SIG-M5 treated with dmso at 0.1 percent for 504 hours (cell line): ENCODE data around the gene BPNT1.

Experiments
- DNase-seq: peaks from one replicate; lab custom pipeline; 2025; ENCODE audit not compliant: unreplicated experiment; lab: John Stamatoyannopoulos, UW

The BPNT1 gene

GRCh38 chr1:220084460-220084859 is 5.1 kb downstream of the BPNT1 start:
- DNase-seq: no peak

DNA sequence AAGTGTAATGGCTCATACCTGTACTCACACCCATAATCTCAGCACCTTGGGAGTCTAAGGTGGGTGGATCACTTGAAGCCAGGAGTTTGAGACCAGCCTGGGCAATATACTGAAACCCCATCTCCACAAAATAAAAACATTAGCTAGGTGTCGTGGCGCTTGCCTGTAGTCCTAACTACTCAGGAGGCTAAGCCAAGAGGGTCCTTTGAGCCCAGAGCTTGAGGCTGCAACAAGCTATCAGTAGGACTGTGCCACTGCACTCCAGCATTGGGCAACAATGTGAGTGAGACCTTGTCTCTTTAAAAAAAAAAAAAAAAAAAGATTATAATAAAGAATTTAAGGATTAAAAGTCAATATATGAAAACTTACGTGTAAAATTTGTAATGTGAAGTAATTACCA is 11.7 kb downstream of the BPNT1 start:
- DNase-seq: no peak

DNA sequence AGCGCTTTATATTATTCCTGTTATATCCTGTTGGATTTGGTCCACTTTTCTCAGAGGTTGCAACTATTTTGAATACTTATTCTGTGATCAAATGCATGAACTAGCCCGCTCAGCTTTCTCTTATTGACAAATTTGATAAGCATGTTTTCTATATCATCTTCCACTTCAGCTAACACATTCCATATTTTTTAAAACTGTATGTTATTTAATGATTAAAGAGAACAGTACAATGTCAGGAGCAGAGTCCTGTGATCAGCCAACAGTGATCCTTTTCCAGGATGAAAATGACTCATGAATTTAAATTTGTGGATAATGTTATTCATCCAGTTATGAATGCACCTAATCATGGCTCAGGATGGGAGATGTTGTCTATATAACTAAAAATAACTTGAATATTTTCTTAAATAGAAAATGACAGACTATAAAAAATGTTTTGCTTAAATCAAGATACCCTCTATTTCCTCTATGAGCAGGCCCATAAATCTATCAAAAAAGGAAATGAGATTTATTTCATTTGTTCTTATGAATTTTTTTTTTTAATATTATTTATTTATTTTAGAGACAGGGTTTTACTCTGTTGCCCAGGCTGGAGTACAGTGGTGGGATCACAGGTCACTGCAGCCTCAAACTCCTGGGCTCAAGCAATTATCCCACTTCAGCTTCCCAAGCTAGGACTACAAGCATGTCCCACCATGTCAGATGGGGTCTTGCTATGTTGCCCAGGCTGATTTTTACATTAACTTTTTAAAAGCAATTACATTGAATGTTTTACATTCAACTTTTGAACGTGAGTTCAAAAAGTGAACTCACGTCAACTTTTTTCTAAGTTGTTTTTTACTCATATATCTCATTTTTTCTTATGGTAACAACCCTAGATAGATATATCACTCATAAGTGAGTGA is 12.5 kb downstream of the BPNT1 start:
- DNase-seq: no peak

- no peak for DNase-seq
Measured at GRCh38 chr1:220067269-220068204, 22.1 kb downstream of the BPNT1 start.

DNA sequence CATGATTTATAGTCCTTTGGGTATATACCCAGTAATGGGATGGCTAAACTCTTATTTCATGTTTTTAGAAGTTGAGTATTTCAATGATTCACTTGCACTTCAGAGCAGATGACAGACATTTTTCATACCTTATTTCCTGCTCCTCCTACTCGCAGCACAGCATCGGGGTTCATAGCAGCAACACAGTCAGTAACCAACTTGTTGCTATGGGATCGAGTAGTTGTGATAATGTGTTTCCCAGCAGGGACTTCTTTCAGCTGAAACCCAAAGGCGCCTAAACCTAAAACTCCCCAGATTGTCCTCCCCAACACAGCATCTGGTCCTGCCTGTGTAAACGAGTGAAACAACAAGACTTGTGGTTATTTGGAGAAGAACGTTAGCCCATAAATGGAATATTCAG is 27.0 kb downstream of the BPNT1 start:
- DNase-seq: no peak

DNA sequence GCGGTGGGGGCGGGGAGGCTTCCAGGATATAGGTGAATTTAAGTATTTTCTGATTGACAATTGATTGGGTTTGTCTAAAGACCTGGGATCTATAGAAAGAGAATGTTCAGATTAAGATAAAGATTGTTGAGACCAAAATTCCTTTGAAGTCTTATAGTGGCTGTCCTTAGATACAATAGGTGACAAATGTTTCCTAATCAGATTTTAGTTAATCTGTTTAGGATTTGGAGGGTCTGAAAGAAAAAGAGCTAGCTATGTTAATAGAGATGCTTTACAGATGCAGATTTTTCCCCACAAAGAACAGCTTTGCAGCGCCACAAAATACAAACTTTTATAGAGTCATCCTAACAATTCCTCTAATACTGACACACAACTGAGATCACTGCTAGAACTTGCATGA is 28.7 kb downstream of the BPNT1 start:
- no peak for DNase-seq

GRCh38 chr1:220056374-220056773 is 33.2 kb downstream of the BPNT1 start:
- DNase-seq: no peak

- peak; percentile 98 for DNase-seq
Measured at GRCh38 chr1:220046052-220046930, 43.3 kb downstream of the BPNT1 start, which contains the start of gene EPRS1. EPRS1 (minus strand) TSS chr1:220046505; CDS start chr1:220046388, 117 bp downstream.

DNA sequence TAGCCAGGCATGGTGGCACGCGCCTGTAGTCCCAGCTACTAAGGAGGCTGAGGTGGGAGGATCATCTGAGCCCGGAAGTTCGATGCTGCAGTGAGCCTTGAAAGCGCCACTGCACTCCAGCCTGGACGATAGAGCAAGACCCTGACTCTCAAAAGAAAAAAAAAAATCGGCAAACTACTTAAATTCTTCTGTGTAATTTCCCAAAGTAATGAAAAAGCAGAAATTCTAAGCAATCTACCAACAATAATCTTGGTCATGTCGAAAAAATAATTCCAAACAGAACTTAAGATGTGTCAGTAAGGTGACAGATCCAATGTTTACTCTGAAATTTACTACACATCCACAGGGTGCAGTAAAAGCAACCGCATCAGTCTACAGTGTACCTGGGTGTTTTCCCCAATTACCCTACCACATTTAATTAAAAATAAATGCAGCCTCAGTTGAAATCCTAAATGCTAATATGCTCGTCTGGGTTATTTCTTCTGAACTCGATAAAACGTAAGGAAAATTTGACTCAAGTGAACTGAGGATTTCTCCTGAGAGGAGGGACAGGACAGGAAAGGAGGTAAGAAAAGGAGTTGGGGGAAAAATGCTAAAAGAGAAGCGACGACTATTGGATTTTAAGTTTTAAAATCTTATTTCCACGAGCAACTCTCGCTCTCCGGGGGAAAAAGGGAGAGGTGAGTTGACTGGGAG is 44.1 kb downstream of the BPNT1 start:
- DNase-seq: peak; percentile 26

GRCh38 chr1:220044678-220045355 is 44.8 kb downstream of the BPNT1 start:
- DNase-seq: peak; percentile 79

DNA sequence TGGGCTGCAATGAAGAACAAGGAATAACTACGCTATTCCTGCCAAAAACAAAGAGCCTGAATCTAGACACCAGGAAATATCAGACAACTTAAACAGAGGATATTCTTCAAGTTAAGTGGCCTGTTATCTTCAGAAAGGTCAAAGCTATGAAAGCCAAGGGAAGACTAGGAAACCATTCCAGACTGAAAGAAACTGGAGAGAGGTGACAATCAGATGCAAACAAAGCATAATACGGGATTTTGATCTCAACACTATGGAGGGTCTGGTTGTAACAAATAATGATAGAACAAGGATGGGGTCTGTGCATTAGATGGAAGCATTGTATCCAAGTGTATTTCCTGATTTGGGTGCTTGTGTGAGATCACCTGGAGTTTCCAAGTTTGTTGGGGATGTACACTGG is 45.9 kb downstream of the BPNT1 start:
- DNase-seq: no peak

- no peak for DNase-seq
Measured at GRCh38 chr1:220040028-220040596, 49.5 kb downstream of the BPNT1 start.

DNA sequence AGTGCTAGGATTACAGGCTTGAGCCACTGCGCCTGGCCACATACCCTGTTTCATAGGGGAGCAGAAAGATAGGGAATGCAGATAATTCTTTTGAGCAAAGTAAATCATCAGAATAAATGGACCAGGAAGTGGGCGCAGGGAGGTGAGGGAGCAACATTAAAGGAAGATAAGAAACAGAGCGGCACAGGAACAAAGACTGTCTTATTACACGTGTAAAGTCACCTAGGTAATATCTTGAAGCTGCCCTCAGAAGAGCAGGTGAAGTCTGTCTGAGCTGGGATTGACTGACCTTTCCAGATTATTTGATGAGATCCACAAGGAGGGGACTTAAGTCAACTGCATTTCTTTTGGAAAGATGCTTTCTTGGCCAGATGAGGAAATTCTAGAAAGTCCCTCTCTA is 50.9 kb downstream of the BPNT1 start:
- no peak for DNase-seq

GRCh38 chr1:220037810-220038209 is 51.8 kb downstream of the BPNT1 start:
- DNase-seq: peak; percentile 26

GRCh38 chr1:220032911-220033310 is 56.7 kb downstream of the BPNT1 start:
- DNase-seq: no peak

- no peak for DNase-seq
Measured at GRCh38 chr1:220031287-220031686, 58.3 kb downstream of the BPNT1 start.

DNA sequence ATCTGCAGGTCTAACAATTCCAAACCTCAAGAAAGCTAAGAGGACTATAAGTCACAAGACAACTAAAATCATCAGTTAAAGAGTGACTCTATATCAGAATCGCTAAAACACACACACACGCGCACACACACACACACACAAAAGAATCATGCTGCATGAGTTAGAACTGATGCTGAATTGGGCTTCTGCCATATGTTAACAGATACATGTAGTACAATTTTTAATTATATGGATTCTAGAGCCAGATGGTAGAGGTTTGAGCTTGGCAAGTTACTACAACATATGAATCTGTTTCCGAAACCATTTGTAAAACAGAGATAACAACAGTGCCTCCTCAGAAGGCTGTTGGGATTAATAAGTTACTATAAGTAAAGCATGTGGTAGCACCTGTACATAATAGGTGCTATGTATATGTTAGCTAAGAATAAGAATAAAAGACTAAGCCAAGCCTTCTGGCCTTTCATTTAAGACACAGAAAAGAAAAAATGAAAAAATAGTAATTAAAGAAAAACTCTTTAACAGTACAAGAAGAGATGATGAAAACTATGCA is 61.2 kb downstream of the BPNT1 start:
- DNase-seq: no peak

- DNase-seq: no peak
Measured at GRCh38 chr1:220019071-220019470, 70.5 kb downstream of the BPNT1 start.

- DNase-seq: no peak
Measured at GRCh38 chr1:220013497-220013896, 76.1 kb downstream of the BPNT1 start.
